ENCODE measurements around the gene MYBPH. TPM values are rescaled to one million over a fixed set of nuclear protein-coding genes. Genes with fewer than 3 reads are reported as not detected.
A peak's percentile ranks its signal among the peaks of the same experiment; 100 is the strongest.

Gene MYBPH
- total RNA-seq, 1 donor from 2014 or later, result not detected

GRCh38 chr1:203144661-203145060 is 31.0 kb downstream of the MYBPH start:
- no peaks in the 10 kb centered on the region for H3K9me3 Mint-ChIP-seq
- peak overlapping the region; percentile 94 for H3K27ac Mint-ChIP-seq (ENCODE audit: unreplicated experiment)
- no peak overlapping the region for H3K4me3 Mint-ChIP-seq
- H3K27me3 Mint-ChIP-seq (ENCODE audit: low read depth), result no peaks in the 10 kb centered on the region
- no peaks in the 10 kb centered on the region for H3K36me3 Mint-ChIP-seq (ENCODE audit: low read depth)
- no peak for TF ChIP-seq CTCF (conservative IDR thresholded peaks at IDR 0.05)
- no peak for DNase-seq (ENCODE audit: low read depth, low spot score)
- H3K4me1 Mint-ChIP-seq, result peaks cover 37% of the 10 kb centered on the region

GRCh38 chr1:203143641-203144040 is 32.0 kb downstream of the MYBPH start:
- no peak overlapping the region for H3K27ac Mint-ChIP-seq (ENCODE audit: unreplicated experiment)
- H3K4me1 Mint-ChIP-seq, result peaks cover 31% of the 10 kb centered on the region
- no peaks in the 10 kb centered on the region for H3K27me3 Mint-ChIP-seq (ENCODE audit: low read depth)
- no peaks in the 10 kb centered on the region for H3K36me3 Mint-ChIP-seq (ENCODE audit: low read depth)
- DNase-seq (ENCODE audit: low read depth, low spot score), result no peak
- no peak for TF ChIP-seq CTCF (conservative IDR thresholded peaks at IDR 0.05)
- H3K4me3 Mint-ChIP-seq, result no peak overlapping the region
- H3K9me3 Mint-ChIP-seq, result no peaks in the 10 kb centered on the region

- H3K27me3 Mint-ChIP-seq (ENCODE audit: low read depth), result no peaks in the 10 kb centered on the region
- H3K4me1 Mint-ChIP-seq, result peaks cover 31% of the 10 kb centered on the region
- H3K4me3 Mint-ChIP-seq, result no peak overlapping the region
- no peak for TF ChIP-seq CTCF (conservative IDR thresholded peaks at IDR 0.05)
- DNase-seq (ENCODE audit: low read depth, low spot score), result no peak
- H3K9me3 Mint-ChIP-seq, result no peaks in the 10 kb centered on the region
- H3K27ac Mint-ChIP-seq (ENCODE audit: unreplicated experiment), result no peak overlapping the region
- no peaks in the 10 kb centered on the region for H3K36me3 Mint-ChIP-seq (ENCODE audit: low read depth)
Measured at GRCh38 chr1:203142684-203143408, 32.8 kb downstream of the MYBPH start.

- no peak for TF ChIP-seq CTCF (conservative IDR thresholded peaks at IDR 0.05)
- Mint-ChIP-seq H3K9me3 (no peaks in the 10 kb centered on the region), H3K27ac (ENCODE audit: unreplicated experiment) (no peak overlapping the region), H3K4me1 (peaks cover 25% of the 10 kb centered on the region), H3K36me3 (ENCODE audit: low read depth) (no peaks in the 10 kb centered on the region), H3K4me3 (no peak overlapping the region), H3K27me3 (ENCODE audit: low read depth) (no peaks in the 10 kb centered on the region)
- no peak for DNase-seq (ENCODE audit: low read depth, low spot score)
Measured at GRCh38 chr1:203142124-203142523, 33.5 kb downstream of the MYBPH start.

- no peak for DNase-seq (ENCODE audit: low read depth, low spot score)
- peaks cover 23% of the 10 kb centered on the region for H3K4me1 Mint-ChIP-seq
- no peaks in the 10 kb centered on the region for H3K36me3 Mint-ChIP-seq (ENCODE audit: low read depth)
- H3K4me3 Mint-ChIP-seq, result no peak overlapping the region
- TF ChIP-seq CTCF (conservative IDR thresholded peaks at IDR 0.05), result no peak
- H3K9me3 Mint-ChIP-seq, result no peaks in the 10 kb centered on the region
- peak overlapping the region; percentile 48 for H3K27ac Mint-ChIP-seq (ENCODE audit: unreplicated experiment)
- H3K27me3 Mint-ChIP-seq (ENCODE audit: low read depth), result no peaks in the 10 kb centered on the region
Measured at GRCh38 chr1:203140743-203141520, 34.7 kb downstream of the MYBPH start.

Data from neural crest cell (in vitro differentiated cells).